Activated CD4-positive, alpha-beta T cell treated with anti-CD3 and anti-CD28 coated beads, Interleukin-2, amount 50 U/mL, for 1 hour (primary cell): ENCODE measurements around the gene POLR3G.

Source experiments
- DNase-seq: peaks from one replicate; pipeline ENCODE4 v3.0.0-alpha.2; 2020

POLR3G gene

GRCh38 chr5:90474235-90475107 is at the start of gene POLR3G, which contains the start of gene MBLAC2:
POLR3G (plus strand) TSS chr5:90474864; CDS start chr5:90485568, 10,704 bp downstream.
MBLAC2 (minus strand) TSS chr5:90474771; CDS start chr5:90474292, 479 bp downstream.
- DNase-seq, result peak; percentile 94

DNA sequence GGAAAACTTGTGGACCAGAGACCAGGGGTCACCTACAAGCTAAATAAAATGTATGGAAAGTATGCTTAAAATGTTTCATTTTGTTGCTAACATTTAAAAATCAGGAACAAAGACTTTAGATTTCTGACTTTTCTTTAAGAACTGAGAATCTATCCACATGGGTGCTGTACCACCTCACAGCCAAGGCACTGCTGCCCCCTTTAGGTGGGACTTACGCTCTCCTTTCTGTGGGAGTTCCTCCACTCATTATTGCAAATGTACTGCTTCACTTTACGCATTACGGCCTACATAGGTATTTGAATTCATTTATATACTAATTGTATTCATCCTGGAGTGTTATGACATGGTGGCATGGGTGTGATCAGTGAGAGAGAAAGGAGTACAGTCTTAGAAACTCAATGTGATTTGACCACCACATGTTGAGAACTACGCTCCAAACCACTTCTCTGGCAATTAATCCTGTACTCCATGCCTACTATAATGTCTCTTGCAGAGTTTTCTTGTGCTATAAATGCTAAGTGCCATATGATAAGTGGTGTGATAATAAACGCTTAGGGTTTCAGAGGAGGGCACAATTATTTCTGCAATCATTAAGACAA is 40.4 kb upstream of the POLR3G start:
- DNase-seq, result peak; percentile 37

- no peak for DNase-seq
Measured at GRCh38 chr5:90437663-90438062, 37.0 kb upstream of the POLR3G start.

GRCh38 chr5:90438100-90438499 is 36.6 kb upstream of the POLR3G start:
- DNase-seq, result no peak

- no peak for DNase-seq
Measured at GRCh38 chr5:90440644-90441043, 34.0 kb upstream of the POLR3G start.

DNA sequence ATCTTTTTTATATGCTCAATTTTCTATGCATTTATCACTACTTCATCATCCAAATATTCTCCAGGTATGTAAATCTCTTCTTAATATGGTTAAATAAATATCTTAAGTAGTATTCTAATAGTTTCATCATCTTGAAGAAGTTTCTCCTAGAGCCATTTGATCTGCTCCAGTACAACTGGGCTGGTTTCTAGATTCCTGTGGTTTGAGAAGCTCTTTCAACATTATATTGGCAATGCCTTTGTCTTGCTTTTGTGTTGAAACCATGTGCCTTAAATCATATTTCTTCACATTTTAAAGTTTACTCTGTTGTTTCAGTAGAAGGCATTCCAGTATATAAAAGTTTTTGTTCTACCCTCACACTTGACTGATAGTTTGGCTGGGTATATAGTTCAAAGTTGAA is 27.7 kb upstream of the POLR3G start:
- DNase-seq, result no peak

GRCh38 chr5:90461288-90461687 is 13.4 kb upstream of the POLR3G start:
- DNase-seq, result no peak

DNA sequence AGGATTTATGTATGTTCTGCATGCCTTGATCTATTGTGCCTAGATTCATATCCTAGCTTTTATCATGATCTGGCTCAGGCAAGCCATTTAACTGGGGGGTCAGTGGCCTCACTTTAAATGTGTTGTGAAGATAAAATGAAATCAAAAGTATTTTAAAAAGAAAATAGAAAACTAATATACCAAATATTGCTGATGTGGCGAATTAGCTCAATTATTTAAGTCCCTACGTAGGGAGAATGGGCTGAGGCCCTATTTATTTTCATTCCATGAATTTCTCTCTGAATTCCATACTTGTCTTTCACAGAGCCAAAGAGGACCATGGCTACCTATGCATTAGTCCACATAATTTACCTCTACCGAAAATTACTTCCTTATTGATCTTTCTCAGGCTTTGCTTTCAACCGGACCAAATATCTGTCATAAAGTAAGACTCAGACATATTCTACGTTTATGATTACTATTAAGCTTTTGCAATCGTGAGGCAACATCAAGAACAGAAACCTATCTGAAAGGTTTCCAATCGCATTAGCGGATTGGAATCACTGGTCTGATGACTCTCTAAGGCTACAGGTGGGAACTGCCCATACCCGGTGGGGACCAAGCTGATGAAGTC is 1.8 kb upstream of the POLR3G start:
- no peak for DNase-seq

DNA sequence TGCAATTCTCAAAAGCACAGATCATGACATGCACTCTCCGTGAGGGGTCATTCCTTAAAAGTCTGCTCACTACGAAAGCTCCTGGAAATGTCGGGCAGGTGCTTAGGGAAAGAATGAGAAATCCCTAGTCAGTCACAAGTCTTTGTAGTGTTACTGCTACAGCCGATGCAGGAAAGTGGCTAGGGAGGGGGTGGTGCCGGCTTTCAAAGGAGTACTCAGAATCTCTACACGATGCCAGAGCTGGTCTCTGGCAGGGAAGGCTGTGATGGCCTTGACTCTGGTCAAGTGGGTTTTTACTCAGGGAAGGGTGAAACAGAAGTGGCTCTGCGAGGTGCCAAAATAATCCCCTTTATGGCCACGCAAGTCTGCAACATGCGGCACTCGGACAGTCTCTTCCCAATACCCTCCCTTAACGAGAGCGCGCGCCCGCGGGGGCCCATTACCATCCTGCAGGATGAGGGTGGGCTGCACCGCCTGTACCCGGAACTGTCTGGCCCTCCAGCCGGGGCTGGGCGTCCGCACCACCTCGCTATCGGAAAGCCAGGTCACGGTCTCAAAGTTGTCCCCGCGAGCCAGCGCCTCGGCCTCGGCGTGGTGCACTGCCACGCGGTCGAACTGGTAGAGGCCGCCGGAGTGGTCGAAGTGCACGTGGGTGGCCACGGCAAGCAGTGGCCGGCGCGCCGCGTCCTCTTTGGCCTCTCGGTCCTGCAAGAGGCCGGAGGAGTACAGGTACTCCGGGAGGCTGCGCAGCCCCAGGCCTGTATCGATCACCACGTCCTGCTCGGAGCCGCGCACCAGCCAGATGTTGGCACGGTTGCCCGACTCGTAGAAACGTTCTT is 1.0 kb upstream of the POLR3G start:
- peak; percentile 4 for DNase-seq

DNA sequence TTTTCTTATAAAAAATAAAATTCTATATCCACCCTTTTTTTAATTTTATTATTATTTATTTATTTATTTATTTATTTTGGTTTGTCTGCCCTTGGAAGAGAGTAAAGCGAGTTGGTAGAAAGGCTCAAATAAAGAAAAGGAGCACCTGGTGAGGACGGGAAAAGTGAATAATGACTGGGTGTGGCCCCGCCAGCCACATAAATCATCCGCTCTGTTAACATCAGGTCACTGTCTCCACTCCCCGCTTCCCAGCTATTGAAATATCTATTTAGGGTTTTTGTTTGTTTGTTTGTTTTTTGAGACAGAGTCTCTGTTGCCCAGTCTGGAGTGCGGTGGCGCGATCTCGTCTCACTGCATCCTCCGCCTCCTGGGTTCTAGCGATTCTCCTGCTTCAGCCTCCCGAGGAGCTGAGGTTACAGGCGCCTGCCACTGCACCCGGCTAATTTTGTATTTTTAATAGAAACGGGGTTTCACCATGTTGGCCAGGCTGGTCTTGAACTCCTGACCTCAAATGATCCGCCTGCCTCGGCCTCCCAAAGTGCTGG is 844 bp downstream of the POLR3G start:
- DNase-seq, result no peak

- DNase-seq, result no peak
Measured at GRCh38 chr5:90476391-90476790, 1.7 kb downstream of the POLR3G start.

DNA sequence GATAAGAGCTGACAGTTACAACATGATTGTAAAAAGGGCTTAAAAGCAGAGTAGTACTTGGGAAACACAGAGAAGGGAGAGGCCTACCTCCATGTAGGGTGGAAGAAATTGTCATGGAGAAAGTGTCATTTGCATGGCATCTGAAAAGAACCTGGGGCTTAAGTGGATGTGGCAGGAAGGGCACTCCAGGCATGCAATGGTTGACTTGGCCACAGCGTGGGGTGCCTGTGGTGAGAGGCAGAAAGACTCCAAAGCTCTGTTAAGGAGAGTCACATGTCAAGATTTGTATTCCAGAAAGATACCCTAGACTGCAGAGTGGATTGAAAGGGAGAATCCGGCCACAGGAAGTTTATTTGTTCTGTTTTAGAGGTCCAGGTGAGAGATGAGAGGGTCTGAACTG is 2.4 kb downstream of the POLR3G start:
- DNase-seq, result no peak

- DNase-seq, result no peak
Measured at GRCh38 chr5:90477621-90478215, 3.1 kb downstream of the POLR3G start.

DNA sequence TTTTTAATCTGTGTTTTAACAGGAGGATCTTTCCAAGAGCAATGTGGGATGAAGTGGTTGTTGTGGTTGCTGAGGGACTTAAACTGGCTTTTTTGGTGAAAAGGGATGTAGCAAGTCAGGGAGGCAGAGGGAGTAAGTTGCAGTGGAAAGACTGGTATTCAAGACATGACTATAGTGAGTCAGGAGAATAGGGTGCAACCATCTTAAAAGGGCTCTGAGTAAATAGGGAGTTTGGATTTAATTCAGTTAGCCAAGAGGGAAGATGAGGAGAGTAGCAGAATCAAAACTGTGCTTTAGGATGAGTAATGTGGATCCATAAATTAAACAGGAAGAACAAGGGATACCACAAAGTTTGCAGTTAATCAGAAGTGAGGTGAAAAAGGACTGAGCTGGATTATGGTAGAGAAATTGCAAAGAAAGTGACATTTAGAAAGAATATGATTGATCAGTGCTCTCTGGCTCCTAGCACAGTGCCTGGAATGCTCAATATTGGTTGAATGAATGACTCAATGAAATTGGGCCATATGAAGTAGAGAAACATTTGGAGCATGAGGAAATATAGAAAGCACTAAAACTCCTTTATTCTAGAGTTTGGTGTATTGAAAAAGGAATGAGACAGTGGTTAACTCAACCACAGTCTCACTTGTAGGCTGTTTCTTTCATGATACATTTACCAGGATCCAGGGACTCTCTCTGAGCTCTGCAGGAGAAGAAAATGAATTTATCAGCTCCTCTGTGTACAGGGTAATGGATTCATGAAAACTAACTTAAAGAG is 5.1 kb downstream of the POLR3G start:
- DNase-seq, result no peak

- DNase-seq, result no peak
Measured at GRCh38 chr5:90480699-90481098, 6.0 kb downstream of the POLR3G start.

- no peak for DNase-seq
Measured at GRCh38 chr5:90483206-90483605, 8.5 kb downstream of the POLR3G start.

DNA sequence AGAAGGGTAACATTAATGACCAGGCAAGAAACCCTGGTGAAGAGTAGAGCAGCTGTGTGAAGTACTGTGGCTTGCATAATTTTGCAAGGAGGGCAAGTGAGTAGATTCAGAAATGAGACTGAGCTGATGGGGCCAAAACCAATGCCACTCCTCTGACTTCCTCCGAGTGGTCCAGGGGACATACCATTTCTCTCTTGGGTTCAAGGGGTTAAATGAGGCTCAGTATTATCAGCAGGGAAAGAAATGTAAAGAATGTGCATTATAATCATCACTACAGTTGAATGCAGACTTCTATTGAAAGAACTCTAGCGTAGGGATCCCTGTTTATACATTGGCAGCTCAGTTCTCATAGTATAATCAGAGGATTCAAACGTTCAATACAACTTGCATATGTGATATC is 9.9 kb downstream of the POLR3G start:
- DNase-seq, result no peak

DNA sequence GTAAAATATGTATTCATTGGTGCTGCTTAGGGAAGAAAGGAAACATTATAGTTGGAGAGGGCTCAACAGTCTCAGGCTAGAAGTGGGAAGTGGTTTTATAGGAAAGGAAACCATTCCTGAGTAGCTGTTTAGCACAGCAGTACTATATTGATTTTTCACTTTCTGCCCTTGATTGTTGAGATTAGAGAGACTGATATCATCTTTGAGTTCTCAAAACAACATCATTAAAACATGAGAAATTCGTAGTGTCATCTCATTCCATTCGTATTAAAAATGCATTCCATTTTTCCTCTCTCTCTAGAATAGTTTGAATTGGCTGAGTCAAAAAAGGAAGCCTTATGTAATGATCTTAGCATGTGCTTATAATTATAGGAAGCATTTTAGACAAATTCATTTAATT is 14.1 kb downstream of the POLR3G start:
- no peak for DNase-seq

DNA sequence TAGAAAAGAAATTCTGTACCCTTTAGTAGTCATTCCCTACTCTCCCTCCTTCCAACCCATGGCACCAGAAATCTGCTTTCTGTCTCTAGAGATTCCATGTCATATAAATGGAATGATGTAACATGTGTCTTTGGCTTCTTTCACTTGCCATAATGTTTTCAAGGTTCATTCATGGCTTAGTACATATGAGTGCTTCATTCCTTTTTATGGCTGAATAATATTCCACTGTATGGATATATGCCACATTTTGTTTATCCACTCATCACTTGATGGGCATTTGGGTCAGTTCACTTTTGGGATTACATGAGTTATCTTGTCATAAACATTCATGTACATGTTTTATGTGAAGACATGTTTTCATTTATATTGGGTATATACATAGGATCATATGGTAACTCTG is 19.4 kb downstream of the POLR3G start:
- no peak for DNase-seq

DNA sequence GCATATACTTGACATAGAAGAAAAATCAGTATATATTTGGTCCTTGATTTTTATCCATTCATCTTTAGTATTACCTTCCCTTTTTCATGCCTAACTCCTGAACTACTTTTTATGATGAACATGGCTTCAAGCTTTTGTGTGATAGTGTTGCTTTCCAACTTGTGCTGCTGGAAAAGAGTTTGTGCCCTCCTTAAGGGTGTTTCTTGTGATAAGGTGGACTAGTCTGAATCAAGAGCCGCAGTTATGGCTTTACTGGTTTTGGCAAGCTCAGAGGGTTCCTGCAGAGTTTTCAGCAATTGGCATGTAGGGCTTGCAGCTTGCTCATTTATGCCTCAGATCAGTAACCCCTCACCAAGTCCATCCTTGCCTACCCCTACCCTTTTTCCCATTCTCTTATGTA is 20.5 kb downstream of the POLR3G start:
- no peak for DNase-seq

DNA sequence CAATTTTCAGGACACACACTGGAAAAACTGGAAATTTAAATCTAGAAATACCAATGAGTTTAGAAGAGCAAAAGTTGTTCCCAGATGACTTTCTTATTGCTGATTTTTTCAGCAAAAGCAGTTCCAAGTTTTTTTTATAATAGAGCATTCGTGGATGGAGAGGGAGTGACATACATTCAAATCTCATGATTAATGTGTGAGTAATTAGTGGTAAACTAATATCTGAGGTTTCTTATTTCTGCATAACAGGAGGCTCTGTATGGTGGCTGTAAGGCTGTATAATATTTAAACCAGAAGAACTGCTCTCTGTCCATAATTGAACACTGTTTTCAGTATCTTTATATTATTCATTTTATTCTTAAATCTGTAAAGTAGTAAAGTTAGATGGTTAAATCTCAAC is 28.9 kb downstream of the POLR3G start:
- DNase-seq, result no peak

DNA sequence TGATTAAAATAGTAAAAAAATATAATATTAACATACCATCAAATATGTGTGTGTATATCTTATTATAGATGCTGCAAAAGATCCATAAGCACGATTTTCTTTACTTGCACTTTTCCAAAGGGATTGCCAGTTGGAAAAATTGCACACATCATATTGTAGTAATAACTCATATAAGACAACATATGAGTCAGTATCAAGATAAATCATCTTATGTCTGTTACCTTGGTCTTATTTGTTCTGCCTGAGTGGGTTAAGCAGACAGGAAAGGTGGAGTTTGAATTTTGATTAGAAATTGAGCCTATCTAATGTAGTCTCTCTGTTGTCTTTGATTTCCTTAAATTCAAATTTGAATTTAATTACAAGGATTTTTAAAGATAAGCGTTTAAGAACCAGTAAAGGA is 30.1 kb downstream of the POLR3G start:
- no peak for DNase-seq
